SKM-1 (cell line): Measurements from ENCODE around the gene RPL38.

Experiments
- DNase-seq: peaks from one replicate; lab custom pipeline; 2025; ENCODE audit not compliant: unreplicated experiment; lab: John Stamatoyannopoulos, UW

Gene RPL38

DNA sequence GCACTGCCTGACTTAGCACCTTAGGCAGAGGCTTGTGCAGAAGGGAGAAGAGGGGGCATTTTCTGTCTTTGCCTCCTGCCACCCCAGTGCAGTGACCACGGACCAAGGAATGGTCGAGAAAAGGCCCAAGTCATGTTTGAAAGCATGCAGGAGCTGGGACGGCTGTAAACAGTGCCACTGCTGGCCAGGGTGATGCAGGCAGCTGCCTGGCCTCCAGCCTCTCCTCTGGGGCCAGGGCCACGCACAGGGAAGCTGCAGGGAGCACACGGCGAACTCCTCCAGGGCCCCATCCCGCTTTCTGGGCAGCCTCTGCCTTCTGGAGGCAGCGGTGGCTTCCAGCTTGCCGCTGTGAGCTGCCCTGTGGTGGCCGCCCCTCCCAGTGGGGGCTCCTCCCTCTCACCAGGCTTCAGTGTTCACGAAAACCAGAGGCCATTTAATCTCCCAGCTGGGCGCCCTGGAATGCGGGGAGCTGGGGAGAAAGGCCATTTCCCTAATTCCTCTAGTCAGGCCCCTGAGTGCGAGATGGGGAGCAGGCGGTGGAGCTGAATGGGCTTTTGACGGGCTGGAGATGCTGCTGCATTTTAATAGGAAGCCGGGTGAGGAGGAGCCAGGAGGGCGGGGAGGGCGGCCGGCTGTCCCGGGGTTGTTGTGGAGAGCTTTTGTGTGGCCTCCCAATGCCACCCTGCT is 41.8 kb downstream of the RPL38 start:
- DNase-seq, result no peak

DNA sequence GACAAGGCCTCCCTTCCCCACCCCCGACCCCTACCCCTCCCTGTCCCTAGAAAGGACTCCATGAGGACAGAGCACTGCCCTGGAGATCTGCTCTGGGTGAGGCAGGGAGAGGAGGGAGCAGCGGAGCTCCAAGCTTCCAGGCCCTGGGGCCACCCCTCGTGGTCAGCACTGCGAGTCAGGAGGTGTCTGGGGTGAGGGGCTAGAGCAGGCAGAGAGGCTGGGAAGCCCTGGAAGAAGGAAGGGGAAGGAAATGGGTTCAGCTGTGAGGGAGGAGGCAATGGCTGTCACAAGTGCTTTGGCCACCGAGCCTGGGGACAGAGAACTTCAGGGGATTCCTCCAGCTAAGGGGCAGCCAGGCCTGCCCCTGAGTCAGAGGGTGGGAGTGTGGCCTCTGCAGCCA is 42.4 kb downstream of the RPL38 start:
- no peak for DNase-seq

DNA sequence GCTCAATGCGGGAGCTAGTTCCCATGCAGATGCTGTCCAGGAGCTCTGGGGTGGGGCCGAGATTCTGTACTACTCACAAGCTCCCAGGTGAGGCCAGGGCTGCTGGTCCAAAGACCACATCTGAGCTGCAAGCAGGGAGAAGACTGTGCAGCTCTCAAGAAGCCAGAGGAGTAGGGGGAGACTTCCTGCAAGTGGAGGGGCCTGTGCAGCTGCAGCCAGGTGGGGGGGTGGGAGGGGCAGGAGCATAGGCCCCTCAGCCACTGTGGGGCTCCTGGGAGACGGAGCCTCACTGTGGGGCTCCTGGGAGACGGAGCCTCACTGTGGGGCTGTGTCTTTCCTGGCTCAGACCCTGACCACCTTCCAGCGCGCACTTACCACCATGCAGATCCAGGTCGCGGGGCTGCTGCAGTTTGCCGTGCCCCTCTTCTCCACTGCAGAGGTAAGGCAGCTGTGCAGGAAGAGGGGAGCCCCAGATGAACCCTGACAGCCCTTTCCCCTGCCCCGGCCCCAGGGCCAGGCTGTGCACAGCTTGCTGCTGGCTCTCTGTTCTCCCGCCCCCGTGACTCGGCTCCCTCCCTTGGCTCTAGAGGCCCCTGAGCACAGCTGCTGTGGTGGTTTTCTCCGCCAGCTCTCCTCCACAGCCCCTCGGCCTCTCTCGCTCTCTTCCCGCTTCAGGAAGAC is 46.3 kb downstream of the RPL38 start:
- DNase-seq, result no peak

DNA sequence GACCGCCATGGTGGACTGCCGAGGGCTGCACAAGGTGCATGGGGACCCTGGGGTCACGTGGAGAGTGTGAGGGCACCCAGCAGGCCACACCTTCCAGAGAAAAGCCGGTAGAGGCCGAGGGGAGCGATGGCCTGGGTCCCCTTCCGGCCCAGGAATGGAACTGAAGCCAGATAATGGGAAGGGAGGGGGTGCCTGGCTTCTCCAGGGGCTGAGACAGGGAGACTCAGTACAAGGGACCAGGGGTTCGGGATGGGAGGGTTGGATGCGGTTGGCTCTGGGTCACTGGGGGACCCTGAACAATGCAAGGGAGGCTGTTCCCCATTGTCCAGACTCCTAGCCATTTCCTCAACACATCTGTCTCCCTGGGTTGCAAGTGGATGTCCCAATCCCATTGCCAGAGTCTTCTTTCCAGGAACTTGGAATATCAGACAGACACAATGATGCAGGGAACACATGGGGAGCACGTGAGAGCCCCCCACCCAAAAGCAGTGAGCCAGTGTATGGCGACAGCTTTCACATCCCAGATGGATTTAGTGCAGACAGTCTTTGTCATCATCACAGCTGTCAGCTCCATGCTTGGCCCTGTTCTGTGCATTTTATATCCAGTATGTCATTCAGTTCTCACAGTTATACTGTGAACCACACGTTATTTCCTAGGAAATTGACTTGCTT is 47.0 kb downstream of the RPL38 start:
- no peak for DNase-seq

DNA sequence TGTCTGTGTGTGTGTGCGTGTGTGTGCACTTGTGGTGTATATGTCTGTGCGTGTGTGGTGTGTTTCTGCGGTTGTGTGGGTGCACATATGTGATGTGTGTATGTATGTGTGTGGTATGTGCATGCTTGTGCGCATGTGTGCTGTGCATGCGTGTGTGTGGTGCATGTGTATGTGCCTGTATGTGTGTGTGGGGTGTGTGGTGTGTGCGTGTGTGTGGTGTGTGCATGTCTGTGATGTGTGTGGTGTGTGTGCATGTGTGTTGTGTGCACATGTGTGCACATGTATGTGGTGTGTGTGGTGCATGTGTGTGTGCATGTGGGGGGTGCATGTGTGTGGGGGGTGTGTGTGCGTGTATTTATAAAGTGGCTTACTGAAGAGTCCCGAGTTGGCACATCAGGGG is 47.6 kb downstream of the RPL38 start:
- DNase-seq, result no peak

DNA sequence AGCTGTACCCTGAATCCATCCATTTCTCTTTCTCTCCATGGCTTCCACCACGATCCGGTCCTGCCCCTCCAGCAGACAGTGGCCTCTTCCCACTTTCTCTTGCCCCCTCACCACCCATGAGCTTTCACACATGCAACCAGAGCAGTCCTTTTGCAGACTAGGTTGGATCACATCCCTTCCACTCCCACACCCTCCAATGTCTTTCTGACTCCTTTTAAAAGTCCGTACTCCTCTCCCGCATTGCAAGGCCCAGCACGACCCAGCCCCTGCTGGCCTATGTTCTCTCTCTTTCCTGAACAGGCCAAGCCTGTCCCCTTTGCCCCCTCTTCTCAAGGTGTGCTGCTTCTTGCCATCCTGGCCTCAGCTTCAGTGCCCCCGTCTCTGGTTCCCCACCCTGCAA is 48.1 kb downstream of the RPL38 start:
- no peak for DNase-seq

DNA sequence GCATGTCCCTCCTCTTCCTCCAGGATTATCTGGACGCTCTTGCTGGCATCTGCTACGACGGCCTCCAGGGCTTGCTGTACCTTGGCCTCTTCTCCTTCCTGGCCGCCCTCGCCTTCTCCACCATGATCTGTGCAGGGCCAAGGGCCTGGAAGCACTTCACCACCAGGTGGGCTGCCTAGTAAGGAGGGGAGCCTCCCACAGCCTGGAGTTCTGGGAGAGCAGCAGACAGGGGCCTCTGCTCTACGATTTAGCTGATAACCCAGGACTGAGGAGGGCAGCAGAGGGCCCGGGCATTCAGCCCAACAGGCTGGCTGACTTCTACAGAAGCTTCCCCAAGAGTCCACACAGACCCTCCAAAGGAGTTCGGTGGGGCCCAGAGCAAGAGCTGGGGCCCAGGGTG is 48.7 kb downstream of the RPL38 start:
- no peak for DNase-seq

DNA sequence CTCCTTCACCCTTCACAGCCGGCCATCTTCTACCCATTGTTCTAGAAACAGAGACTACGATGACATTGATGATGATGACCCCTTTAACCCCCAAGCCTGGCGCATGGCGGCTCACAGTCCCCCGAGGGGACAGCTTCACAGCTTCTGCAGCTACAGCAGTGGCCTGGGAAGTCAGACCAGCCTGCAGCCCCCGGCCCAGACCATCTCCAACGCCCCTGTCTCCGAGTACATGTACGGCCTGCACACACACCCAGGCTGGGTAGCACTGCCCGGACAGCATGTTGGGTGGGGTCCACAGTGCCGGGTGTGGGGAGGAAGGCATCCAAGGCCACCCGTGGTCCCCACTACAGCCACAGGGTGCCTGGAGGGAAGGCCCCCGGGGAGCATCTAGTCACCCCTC is 49.6 kb downstream of the RPL38 start:
- no peak for DNase-seq

DNA sequence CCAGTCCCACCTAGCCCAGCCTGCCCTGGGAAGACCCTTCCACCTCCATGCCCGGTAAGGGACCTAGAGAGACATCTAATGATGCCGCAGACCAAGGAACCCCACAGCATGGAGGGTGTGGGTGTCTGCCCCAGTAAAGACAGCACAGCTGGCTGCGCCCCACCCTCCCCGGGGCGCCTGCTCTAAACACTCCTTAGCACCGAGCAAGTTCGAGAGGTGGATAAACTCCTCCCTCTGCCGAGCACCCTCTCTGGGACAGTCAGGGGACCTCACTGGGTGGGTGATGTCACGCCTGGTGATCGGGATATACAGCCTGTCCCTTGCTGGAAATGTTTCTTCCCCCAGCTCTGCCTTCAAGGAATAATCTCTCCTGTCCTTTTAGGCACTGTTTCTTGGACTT is 53.8 kb downstream of the RPL38 start:
- no peak for DNase-seq

DNA sequence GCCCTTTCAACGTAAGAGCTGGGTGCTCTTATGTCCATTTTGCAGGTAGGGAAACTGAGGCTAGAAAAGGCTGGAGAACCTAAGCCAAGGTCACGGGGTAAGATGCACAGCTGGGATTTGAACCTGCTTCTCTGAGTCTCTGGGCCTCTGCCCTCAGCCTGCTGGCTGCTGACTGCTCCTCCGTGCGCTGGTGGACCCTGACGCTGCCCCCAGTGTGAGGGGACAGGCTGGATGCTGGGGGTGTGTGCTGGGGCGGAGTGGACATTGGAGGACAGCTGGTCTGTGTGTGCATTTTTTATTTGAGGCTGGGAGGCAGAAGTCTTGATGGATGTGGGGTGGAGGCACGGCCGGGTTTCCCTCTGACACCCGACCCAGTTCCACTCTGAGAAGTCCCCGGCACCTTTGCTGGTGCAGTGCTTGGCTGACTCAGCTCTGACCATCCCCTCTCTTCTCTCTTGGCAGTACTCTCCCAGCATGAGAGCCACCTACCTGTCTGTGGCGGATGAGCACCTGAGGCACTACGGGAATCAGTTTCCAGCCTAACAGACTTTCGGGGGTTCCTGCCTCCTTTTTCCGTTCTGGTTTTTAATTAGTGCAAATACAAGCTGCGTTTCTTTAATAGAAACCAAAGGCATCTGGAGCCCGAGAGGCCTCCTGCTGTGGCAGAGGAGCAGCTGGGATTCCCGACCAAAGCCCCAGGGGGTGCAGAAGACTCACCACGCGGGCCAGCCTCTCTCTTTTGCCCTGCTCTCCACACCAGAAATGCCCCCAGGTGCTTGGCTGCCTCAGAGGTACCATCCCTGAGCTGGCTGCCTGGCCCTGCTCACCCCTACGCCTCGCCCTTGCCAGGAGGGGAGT is 56.4 kb downstream of the RPL38 start:
- DNase-seq, result no peak
